PFSK-1 (cell line): Measurements from ENCODE around the gene FMO5. TPM values are rescaled to one million over a fixed set of nuclear protein-coding genes. Genes with fewer than 3 reads are reported as not detected.

ENCODE experiments used
- FOXP2 ChIP-seq: optimal IDR thresholded peaks from 2 replicates; pipeline ENCODE3; 2011; ENCODE audit warnings: borderline replicate concordance, control low read depth, inconsistent platforms; ENCODE audit not compliant: insufficient read depth; ENCODE audit errors: extremely low read length, extremely low read depth
- POLR2AphosphoS5 ChIP-seq: IDR thresholded peaks from 2 replicates; pipeline ENCODE4 v1.6.1; 2012; ENCODE audit warnings: low read depth, mild to moderate bottlenecking, control low read depth, low read length, moderate library complexity
- SIN3A ChIP-seq: IDR thresholded peaks from 2 replicates; pipeline ENCODE4 v1.6.1; 2012; ENCODE audit warnings: mild to moderate bottlenecking, low read length, moderate library complexity, borderline replicate concordance; ENCODE audit not compliant: insufficient read depth
- TAF1 ChIP-seq: IDR thresholded peaks from 2 replicates; pipeline ENCODE4 v1.6.1; 2012; ENCODE audit warnings: low read length, control low read depth, borderline replicate concordance; ENCODE audit not compliant: insufficient read depth
- polyA plus RNA-seq: library from polyadenylated mRNA; unstranded; fragments of >200 nt; gene quantifications from one replicate; pipeline ENCODE4 v1.2.1, GENCODE V29; 2012; ENCODE audit warnings: low read depth, missing spikeins; ENCODE audit not compliant: insufficient read length
- TF ChIP-seq, protein P1 (sequence below), 2 experiments: IDR thresholded peaks; 2 replicates each; pipeline versions ENCODE4 v1.6.1 to v1.8.0; 2011 to 2012; ENCODE audit warnings: low read depth in 2 of 2, low read length in 2 of 2, control low read depth in 1 of 2, inconsistent platforms in 1 of 2, mild to moderate bottlenecking in 1 of 2, moderate library complexity in 1 of 2; ENCODE audit not compliant: insufficient read depth in 1 of 2

Gene FMO5, protein sequence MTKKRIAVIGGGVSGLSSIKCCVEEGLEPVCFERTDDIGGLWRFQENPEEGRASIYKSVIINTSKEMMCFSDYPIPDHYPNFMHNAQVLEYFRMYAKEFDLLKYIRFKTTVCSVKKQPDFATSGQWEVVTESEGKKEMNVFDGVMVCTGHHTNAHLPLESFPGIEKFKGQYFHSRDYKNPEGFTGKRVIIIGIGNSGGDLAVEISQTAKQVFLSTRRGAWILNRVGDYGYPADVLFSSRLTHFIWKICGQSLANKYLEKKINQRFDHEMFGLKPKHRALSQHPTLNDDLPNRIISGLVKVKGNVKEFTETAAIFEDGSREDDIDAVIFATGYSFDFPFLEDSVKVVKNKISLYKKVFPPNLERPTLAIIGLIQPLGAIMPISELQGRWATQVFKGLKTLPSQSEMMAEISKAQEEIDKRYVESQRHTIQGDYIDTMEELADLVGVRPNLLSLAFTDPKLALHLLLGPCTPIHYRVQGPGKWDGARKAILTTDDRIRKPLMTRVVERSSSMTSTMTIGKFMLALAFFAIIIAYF
- polyA plus RNA-seq: 0.20 TPM

DNA sequence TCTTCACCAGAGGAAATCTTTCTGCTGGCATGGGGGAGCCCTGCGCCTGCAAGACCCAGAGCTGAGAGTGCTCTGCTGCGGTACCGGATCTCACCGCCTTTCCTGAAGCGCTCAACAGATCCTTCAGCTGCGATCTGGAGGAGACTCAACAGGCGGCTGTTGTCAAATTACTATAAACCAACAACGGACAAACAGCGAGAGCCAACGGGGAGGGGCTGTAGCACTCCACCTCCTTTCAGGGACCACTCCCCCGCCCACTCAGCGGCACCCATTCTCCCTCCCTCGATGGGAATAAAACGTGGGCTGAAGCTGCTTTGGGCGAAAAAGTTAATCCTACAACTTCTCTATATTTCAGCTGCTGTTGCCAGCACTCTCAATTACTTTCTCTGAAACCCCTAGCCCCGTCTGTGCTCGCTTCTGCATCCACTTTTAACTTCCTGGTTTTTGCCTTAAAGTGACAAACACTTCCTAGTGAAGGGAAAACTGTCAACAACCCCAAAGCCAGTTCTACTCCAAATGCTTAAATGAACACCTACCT, at the start of gene FMO5:
FMO5 (minus strand) TSS at position 147 of the 538 bp plus-strand sequence. CDS start 310 bp downstream, outside the sequence.
- TF ChIP-seq FOXP2 (no peak), TAF1 (no peak), POLR2AphosphoS5 (no peak), SIN3A (no peak)
- TF ChIP-seq, protein P1, sequence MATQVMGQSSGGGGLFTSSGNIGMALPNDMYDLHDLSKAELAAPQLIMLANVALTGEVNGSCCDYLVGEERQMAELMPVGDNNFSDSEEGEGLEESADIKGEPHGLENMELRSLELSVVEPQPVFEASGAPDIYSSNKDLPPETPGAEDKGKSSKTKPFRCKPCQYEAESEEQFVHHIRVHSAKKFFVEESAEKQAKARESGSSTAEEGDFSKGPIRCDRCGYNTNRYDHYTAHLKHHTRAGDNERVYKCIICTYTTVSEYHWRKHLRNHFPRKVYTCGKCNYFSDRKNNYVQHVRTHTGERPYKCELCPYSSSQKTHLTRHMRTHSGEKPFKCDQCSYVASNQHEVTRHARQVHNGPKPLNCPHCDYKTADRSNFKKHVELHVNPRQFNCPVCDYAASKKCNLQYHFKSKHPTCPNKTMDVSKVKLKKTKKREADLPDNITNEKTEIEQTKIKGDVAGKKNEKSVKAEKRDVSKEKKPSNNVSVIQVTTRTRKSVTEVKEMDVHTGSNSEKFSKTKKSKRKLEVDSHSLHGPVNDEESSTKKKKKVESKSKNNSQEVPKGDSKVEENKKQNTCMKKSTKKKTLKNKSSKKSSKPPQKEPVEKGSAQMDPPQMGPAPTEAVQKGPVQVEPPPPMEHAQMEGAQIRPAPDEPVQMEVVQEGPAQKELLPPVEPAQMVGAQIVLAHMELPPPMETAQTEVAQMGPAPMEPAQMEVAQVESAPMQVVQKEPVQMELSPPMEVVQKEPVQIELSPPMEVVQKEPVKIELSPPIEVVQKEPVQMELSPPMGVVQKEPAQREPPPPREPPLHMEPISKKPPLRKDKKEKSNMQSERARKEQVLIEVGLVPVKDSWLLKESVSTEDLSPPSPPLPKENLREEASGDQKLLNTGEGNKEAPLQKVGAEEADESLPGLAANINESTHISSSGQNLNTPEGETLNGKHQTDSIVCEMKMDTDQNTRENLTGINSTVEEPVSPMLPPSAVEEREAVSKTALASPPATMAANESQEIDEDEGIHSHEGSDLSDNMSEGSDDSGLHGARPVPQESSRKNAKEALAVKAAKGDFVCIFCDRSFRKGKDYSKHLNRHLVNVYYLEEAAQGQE (IDR thresholded peaks at IDR 0.05; ENCODE audit: insufficient read depth in 1 of 2, low read depth in 2 of 2, low read length in 2 of 2): no peak

DNA sequence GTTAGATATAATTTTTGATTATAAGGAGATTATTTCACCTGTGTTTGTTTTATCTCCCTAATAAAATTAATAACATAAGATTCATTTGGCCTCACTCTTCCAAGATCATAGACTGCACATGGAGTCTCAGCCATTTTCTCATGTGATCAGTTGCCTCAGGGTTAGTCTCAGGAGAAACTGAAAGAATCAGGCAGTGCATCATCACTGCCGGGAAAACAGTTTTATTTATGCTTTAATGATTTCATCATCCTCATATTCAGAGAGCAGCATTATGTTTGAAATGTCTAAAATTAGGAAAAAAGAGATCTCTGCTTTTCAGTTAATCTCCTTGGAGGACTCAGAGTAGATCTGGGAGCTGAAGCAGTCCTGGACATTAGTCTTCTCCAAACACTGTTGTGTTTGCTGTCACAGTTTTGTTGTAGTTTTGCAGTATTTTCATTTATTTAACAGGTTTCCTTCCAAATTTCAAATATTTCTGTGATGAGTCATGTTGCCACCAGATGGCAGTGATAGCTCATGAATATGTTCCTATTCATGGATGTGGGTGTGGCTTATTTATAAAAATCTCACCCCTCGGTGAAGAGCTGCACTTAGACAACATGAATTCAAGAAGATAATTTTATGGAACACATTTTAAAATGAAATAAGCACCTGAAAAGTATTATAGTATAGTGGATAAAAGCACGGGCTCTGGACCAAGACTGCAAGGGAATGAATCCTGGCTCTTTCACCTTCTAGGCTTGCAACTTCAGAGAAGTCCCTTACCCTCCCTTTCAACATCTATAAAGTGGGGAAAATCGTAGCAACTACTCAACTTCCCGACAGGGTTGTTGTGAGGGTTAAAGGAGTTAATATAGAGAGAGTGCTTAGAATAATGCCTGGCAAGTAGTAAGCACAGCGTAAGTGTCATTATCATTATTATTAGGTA, 48.5 kb upstream of the FMO5 start:
- TF ChIP-seq TAF1 (no peak), FOXP2 (no peak), SIN3A (no peak), POLR2AphosphoS5 (no peak)
- TF ChIP-seq, protein P1 (IDR thresholded peaks at IDR 0.05; ENCODE audit: insufficient read depth in 1 of 2, low read depth in 2 of 2, low read length in 2 of 2): no peak

DNA sequence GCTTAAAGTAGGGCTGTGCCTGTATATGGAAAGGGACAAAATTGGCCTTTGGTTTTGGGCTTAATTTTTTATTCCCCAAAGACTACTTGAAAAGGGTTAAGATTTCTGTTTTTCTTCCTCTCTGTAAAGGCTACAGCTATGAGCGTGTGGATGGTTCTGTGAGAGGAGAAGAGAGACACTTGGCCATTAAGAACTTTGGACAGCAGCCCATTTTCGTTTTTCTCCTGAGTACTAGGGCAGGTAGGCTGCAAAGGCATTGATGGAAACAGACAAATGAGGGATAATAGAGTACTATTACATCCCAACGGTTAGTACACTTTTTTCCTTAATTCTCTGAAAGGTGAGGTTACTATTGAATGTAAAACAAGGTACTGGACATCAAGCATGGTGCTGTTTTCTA, 46.9 kb upstream of the FMO5 start:
- TF ChIP-seq TAF1 (no peak), POLR2AphosphoS5 (no peak)
- TF ChIP-seq, protein P1 (IDR thresholded peaks at IDR 0.05; ENCODE audit: insufficient read depth in 1 of 2, low read depth in 2 of 2, low read length in 2 of 2): peak; percentile 11 to 54; a peak in 1 of 4 replicates

DNA sequence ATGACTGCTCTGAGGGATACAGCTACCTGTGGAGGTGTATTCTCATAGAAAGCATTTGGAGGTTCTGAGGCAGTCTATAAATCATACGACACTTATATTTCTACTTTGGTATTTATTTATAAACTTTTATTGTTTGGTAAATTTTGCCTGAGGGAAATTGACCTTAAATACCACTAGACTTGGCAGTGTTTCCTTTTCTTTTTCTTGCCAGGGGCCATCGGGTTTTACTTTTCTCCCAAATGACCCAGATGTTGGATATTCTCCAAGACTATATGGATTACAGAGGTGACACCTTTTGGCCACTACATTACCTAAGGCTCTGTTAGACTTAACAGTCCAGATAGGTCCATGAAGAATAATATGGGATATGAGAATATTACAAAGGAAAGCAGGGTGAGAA, 45.6 kb upstream of the FMO5 start:
- no peak for TF ChIP-seq POLR2AphosphoS5
- TF ChIP-seq FOXP2: no peak
- no peak for TF ChIP-seq SIN3A
- no peak for TF ChIP-seq TAF1
- TF ChIP-seq, protein P1 (IDR thresholded peaks at IDR 0.05; ENCODE audit: insufficient read depth in 1 of 2, low read depth in 2 of 2, low read length in 2 of 2): no peak
